ENCODE data around the gene ST3GAL4. TPM values are rescaled to one million over a fixed set of nuclear protein-coding genes. Genes with fewer than 3 reads are reported as not detected.

ST3GAL4 gene, protein sequence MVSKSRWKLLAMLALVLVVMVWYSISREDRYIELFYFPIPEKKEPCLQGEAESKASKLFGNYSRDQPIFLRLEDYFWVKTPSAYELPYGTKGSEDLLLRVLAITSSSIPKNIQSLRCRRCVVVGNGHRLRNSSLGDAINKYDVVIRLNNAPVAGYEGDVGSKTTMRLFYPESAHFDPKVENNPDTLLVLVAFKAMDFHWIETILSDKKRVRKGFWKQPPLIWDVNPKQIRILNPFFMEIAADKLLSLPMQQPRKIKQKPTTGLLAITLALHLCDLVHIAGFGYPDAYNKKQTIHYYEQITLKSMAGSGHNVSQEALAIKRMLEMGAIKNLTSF
- 57.2 and 60.3 TPM in 2 replicates for total RNA-seq

DNA sequence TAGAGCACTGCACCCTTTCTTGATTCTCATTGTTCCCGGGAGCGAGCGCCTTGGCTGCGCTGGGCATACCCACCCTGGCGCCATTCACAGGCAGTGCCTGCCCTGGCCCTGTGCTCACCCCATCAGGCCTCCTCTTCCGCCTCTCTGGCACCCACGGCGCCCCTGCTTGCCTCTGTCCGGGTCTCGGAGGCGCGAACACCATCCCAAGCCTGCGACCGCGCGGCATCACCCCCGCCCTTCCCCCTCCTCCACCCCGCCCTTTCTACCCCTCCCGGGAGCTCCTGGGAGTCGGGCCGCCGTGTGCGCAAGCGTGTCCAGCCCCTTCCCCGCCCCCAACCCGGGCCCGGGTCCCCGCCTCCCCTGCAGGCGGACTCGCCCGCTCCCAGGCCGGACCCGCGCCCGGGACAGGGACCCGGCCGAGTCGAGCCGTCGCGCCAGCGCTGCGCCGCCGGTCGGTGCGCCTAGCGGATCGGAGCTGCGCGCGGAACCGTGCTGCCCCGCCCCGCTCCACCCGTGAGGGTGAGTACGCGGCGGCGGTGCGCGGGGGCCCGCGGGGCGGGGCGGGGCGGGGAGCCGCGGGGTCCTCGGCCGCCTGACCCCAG, at the start of gene ST3GAL4:
Gene ST3GAL4, plus strand, starts transcription at position 363 of the 602 bp plus-strand sequence. CDS start 50,470 bp downstream, outside the sequence.

Other genes with a start within 250 kb of the ST3GAL4 start
- gene RPUSD4, start 144.0 kb upstream of the ST3GAL4 start, total RNA-seq = 17.9 and 19.1 TPM in 2 replicates
- 12.3 and 14.7 TPM in 2 replicates for gene FAM118B, start 143.9 kb upstream of the ST3GAL4 start, total RNA-seq
- gene SRPRA, start 86.8 kb upstream of the ST3GAL4 start, total RNA-seq = 70.4 and 76.1 TPM in 2 replicates
- 7.4 and 7.6 TPM in 2 replicates for gene FOXRED1, start 86.5 kb upstream of the ST3GAL4 start, total RNA-seq
- 7.4 and 10.5 TPM in 2 replicates for gene TIRAP, start 72.6 kb upstream of the ST3GAL4 start, total RNA-seq
- 14.5 and 17.9 TPM in 2 replicates for gene DCPS, start 51.6 kb upstream of the ST3GAL4 start, total RNA-seq

Measured in cardiac ventricle fibroblast (primary cell).